Hepatocyte (in vitro differentiated cells): ENCODE results near the gene PIGV.

Source experiments
- CTCF ChIP-seq: fragments of 200-600 bp; sonication (generic); IDR thresholded peaks from 2 replicates; pipeline ENCODE4 v1.5.1; 2016; ENCODE audit warnings: antibody characterized with exemption, mild to moderate bottlenecking; ENCODE audit not compliant: poor library complexity
- EZH2 ChIP-seq: fragments of 200-600 bp; sonication (generic); IDR thresholded peaks from 2 replicates; pipeline ENCODE4 v1.6.1; 2016; ENCODE audit warnings: antibody characterized with exemption, mild to moderate bottlenecking, borderline replicate concordance
- EZH2phosphoT487 ChIP-seq: fragments of 200-600 bp; sonication (generic); IDR thresholded peaks from one replicate; pipeline ENCODE4 v1.6.1; 2018; ENCODE audit warnings: antibody characterized with exemption, mild to moderate bottlenecking, low read depth, moderate library complexity; ENCODE audit not compliant: unreplicated experiment, severe bottlenecking

- TF ChIP-seq CTCF (no peak), EZH2 (no peak), EZH2phosphoT487 (no peak)
Observed at GRCh38 chr1:26758358-26758757, 29.4 kb upstream of the PIGV start.
